ENCODE results near the gene ZDHHC13.

ZDHHC13 gene

GRCh38 chr11:19208959-19209546, 92.1 kb downstream of the ZDHHC13 start:
- no peak for DNase-seq

GRCh38 chr11:19209617-19210370, 92.8 kb downstream of the ZDHHC13 start:
- DNase-seq: no peak

DNA sequence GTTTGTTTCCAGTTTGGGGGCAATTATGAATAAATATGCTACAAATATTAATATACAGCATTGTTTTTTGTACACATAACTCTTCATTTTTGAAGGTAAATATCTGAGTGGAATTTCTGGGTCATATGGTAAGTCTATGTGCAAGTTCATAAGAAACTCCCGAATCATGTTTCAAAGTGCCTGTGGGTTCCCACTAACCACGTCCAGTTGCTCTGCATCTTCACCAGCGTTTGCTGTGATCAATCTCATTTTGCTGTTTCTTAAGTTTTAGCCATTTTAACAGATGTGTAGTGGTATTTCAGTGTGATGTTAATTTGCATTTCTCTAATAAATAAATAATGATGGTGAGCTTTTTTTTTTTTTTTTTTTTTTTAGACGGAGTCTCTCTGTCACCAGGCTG, 99.1 kb downstream of the ZDHHC13 start:
- DNase-seq: no peak

- DNase-seq: no peak
Observed at GRCh38 chr11:19216709-19217374, 99.9 kb downstream of the ZDHHC13 start.

DNA sequence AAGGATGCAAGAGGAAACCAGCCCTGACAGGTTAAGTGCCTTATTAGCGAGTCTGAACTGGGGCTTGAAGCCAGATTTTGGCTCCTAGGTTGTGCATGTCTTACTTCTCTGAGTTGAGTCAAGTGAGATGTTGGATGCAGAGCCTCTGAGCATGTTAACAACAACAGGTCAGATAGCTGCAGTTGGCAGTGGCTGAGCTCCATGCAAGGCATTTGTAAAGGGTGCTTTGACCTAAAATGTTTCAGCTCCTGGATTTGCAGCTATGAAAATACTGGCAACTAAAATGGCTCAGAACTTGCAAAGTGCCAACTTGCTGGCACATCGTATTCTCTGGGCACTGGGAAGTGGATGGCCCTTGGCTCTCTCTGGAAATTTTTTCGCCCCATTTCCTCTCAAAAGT, 101.2 kb downstream of the ZDHHC13 start:
- DNase-seq: no peak

DNA sequence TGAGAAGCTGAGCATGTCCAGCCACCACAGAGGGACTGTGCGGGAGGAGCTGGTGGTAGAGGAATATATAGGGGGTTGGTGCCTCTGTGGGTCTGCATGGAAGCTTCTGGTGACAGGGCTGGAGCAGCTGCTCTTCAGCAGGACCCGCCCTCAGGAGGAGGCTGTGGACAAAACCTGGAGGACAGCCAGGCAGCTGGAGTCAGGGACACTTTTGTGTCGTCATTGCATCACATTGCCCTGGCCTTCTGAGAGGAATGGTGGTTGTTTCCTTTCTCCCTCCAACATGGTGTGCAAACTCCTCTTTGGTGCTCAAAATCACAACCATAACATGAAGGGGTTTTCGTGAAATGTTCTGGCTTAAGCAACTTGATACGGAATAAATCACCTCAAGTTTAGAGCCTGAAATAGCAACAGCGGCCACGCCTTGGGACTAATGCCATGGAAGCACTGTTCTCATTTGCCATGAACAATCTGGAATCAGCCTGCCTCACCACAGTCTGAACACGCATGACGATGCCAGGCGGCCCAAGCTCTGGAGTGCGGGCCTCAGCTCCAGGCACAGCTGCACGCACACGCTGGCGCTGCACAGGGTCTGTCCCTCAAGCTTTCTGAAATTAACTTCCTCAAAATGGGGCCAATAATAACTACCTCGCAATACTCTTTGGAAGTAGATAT, 102.0 kb downstream of the ZDHHC13 start:
- DNase-seq: no peak

GRCh38 chr11:19220903-19221724, 104.1 kb downstream of the ZDHHC13 start:
- no peak for DNase-seq

DNA sequence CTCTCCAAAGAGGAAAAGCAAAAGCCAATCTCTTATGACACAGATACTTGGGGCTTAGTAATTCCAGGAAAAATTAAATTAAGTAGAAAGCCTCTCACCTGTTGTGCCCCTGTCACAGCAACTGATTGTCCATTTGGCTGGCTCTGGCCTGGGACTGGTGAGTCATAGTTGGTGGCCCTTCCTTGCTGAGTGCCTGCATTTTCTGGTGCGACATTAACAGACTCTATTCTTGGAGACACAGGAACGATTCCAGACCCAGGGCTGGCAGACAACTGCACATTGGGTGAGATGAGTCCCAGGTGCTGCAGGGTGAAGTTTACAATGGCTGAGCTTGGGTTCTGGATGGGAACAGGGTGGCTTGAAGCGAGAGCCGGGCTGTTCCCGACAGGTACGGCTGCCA, 108.2 kb downstream of the ZDHHC13 start:
- no peak for DNase-seq

DNA sequence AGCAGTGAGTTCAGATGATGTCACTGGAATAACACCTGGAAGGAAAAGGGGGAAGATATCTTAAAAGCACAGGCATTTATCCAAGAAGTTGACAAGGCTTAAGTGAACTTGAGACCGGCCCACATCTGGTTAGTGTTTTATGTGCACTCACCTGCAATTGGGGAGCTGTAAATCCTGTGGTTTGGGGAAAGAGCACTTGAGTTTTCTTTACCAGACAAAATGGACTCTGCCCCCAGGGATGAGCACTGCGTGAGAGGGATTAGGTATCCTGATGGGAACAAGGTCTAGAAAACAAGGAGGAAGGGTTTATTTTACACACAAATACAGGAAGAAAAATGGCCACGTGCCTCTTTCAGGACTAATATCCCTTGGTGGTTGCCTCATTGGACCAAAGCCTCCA, 108.6 kb downstream of the ZDHHC13 start:
- no peak for DNase-seq

All from CD4-positive, alpha-beta T cell treated with Interleukin-10 for 1 hour (primary cell).